ENCODE data around the gene OGT. TPM values are rescaled to one million over a fixed set of nuclear protein-coding genes. Genes with fewer than 3 reads are reported as not detected.

Gene OGT
- total RNA-seq, 1 experiment from 2014 or later: 143 TPM

GRCh38 chrX:71514367-71515037, 18.4 kb upstream of the OGT start:
- TF ChIP-seq ZBTB33 (IDR thresholded peaks at IDR 0.05; ENCODE audit: extremely low read depth, insufficient replicate concordance, low read length) (no peak), EZH2phosphoT487 (IDR thresholded peaks at IDR 0.05; ENCODE audit: borderline replicate concordance) (no peak), ELF1 (IDR thresholded peaks at IDR 0.05; ENCODE audit: borderline replicate concordance, low read depth) (no peak), FOSL1 (IDR thresholded peaks at IDR 0.05; ENCODE audit: low read depth) (no peak), CEBPB (IDR thresholded peaks at IDR 0.05; ENCODE audit: low read depth) (no peak), YY1 (IDR thresholded peaks at IDR 0.05; ENCODE audit: extremely low read depth, insufficient replicate concordance, low read depth, low read length) (no peak), RAD21 (IDR thresholded peaks at IDR 0.05; ENCODE audit: low read depth) (no peak), TCF7L2 (IDR thresholded peaks at IDR 0.05; ENCODE audit: borderline replicate concordance, extremely low read depth, insufficient read depth, insufficient read length) (no peak), MAX (IDR thresholded peaks at IDR 0.05) (no peak)
- ChIA-PET RAD21 (ENCODE audit: low non-redundant PET in 1 of 2, low total read pairs in 2 of 2, uncharacterized antibody in 2 of 2, unreplicated experiment in 2 of 2) (interaction anchor here in 1 of 2 experiments (0.7 kb wide), 1 partner anchor 149 kb away, joined by 5 read pairs; no protein-coding TSS in a partner anchor), POLR2A (interaction anchor here (0.8 kb wide), 1 partner anchor 13 kb away, joined by 4 read pairs; no protein-coding TSS in a partner anchor), CTCF (no interaction called here)
- H3K9me2 ChIP-seq (ENCODE audit: insufficient read depth): no peaks in the 10 kb centered on the region
- H3K4me2 ChIP-seq (ENCODE audit: low read length): no peak overlapping the region
- H4K20me1 ChIP-seq (ENCODE audit: insufficient read depth): no peaks in the 10 kb centered on the region
- no peaks in the 10 kb centered on the region for H3K4me1 ChIP-seq (ENCODE audit: control insufficient read depth in 1 of 2, insufficient read depth in 2 of 2, low read length in 2 of 2)
- ATAC-seq (no peak), DNase-seq (ENCODE audit: low read depth, low spot score) (no peak)
- H3K27me3 ChIP-seq (ENCODE audit: insufficient read depth, low read length): no peaks in the 10 kb centered on the region
- BruUV-seq (replicated peaks): no TSS peak
- intact Hi-C loops (cut with micrococcal nuclease): no loop called here
- no peaks in the 10 kb centered on the region for H3K9me3 ChIP-seq (ENCODE audit: control insufficient read depth in 1 of 2, insufficient read depth in 1 of 2, low read depth in 1 of 2, low read length in 2 of 2)
- H3K27ac ChIP-seq (ENCODE audit: low read depth, low read length): no peak overlapping the region
- no peak overlapping the region for H3K9ac ChIP-seq (ENCODE audit: low read length)
- no peak overlapping the region for H3K4me3 ChIP-seq (replicated peaks in 1 of 2; ENCODE audit: low read depth in 1 of 2, low read length in 2 of 2)
- no peaks in the 10 kb centered on the region for H3K36me3 ChIP-seq (ENCODE audit: control insufficient read depth in 1 of 2, insufficient read depth in 2 of 2, low read length in 2 of 2)
- no peak overlapping the region for H2AFZ ChIP-seq (ENCODE audit: low read depth, low read length, poor library complexity, severe bottlenecking)
- no peaks in the 10 kb centered on the region for H3K79me2 ChIP-seq (ENCODE audit: insufficient read depth, low read length)

Measured in HCT116 (cell line).